ENCODE results near the gene RHBDL2. TPM values are rescaled to one million over a fixed set of nuclear protein-coding genes. Genes with fewer than 3 reads are reported as not detected.
"Not testable (repeated sequence)": the region's sequence is repeated elsewhere in the genome, so short reads cannot be mapped to it uniquely, and the experiment has no call there.

RHBDL2 gene
- 9.4 and 10.9 TPM in 2 replicates for total RNA-seq (2022)
- Bru-seq, nascent RNA, result percentile 54 among the genes with signal in this experiment
- BruChase-seq, experiment 1, labeled RNA remaining after a 6-hour chase, result percentile 52 among the genes with signal in this experiment
- BruChase-seq, experiment 2, labeled RNA remaining after a 2-hour chase, result percentile 53 among the genes with signal in this experiment
- long read RNA-seq, transcript RHBDL2-202 (8 exons, 1,837 nt), result major isoform, 15 of 20 reads
- long read RNA-seq, partial matches to known transcripts, result 2 of 20 reads
- long read RNA-seq, other reads (novel, unspliced or antisense), result 3 of 20 reads

GRCh38 chr1:38941527-38942019 lies at the start of gene RHBDL2:
TSS of gene RHBDL2 (minus strand) at chr1:38941830. CDS start at chr1:38919212, 22,618 bp downstream.
- H3K27me3 Mint-ChIP-seq (ENCODE audit: unreplicated experiment), result no peaks in the 10 kb centered on the region
- peak; percentile 65 for DNase-seq
- H3K27ac Mint-ChIP-seq (ENCODE audit: unreplicated experiment), result peak within 1 kb of the TSS; percentile 34
- no TSS peak for BruUV-seq (replicated peaks)
- CTCF ChIA-PET, result no interaction called here
- TF ChIP-seq CTCF (IDR thresholded peaks at IDR 0.05; ENCODE audit: unreplicated experiment), result no peak
- peaks cover 15% of the 10 kb centered on the region for H3K36me3 Mint-ChIP-seq (ENCODE audit: insufficient read depth, unreplicated experiment)
- peak within 1 kb of the TSS; percentile 91 for H3K4me3 Mint-ChIP-seq (ENCODE audit: low read depth, unreplicated experiment)
- H3K4me1 Mint-ChIP-seq (ENCODE audit: low read depth, unreplicated experiment), result peaks cover 33% of the 10 kb centered on the region
- H3K9me3 Mint-ChIP-seq (ENCODE audit: low read depth, unreplicated experiment), result no peaks in the 10 kb centered on the region
- intact Hi-C loops (cut with micrococcal nuclease; ENCODE audit: unreplicated experiment), result loop anchor here (5.0 kb wide), 1 partner anchor 51 kb away; the partner anchor contains the start of gene AKIRIN1

- DNase-seq, result peak; percentile 100
- BruUV-seq (replicated peaks), result no TSS peak
- Mint-ChIP-seq H3K27me3 (ENCODE audit: unreplicated experiment) (no peaks in the 10 kb centered on the region), H3K4me3 (ENCODE audit: low read depth, unreplicated experiment) (peak within 1 kb of the TSS; percentile 77), H3K9me3 (ENCODE audit: low read depth, unreplicated experiment) (no peaks in the 10 kb centered on the region), H3K4me1 (ENCODE audit: low read depth, unreplicated experiment) (peaks cover 42% of the 10 kb centered on the region), H3K27ac (ENCODE audit: unreplicated experiment) (peak within 1 kb of the TSS; percentile 87), H3K36me3 (ENCODE audit: insufficient read depth, unreplicated experiment) (peaks cover 52% of the 10 kb centered on the region)
- intact Hi-C loops (cut with micrococcal nuclease; ENCODE audit: unreplicated experiment), result loop anchor here (5.0 kb wide), 2 partner anchors 49 to 119 kb away; partner anchors contain the start of genes MYCBP and RHBDL2
- CTCF ChIA-PET, result no interaction called here
- TF ChIP-seq CTCF (IDR thresholded peaks at IDR 0.05; ENCODE audit: unreplicated experiment), result no peak
Measured at GRCh38 chr1:38990738-38991637, 49.4 kb upstream of the RHBDL2 start, which contains the start of gene AKIRIN1. TSS of gene AKIRIN1 (plus strand) at chr1:38991276. CDS start at chr1:38991381, 105 bp downstream.

GRCh38 chr1:38990386-38990737 lies 48.7 kb upstream of the RHBDL2 start:
- intact Hi-C loops (cut with micrococcal nuclease; ENCODE audit: unreplicated experiment), result loop anchor here (5.0 kb wide), 2 partner anchors 48 to 118 kb away; partner anchors contain the start of genes MYCBP and RHBDL2
- no peaks in the 10 kb centered on the region for H3K9me3 Mint-ChIP-seq (ENCODE audit: low read depth, unreplicated experiment)
- H3K4me3 Mint-ChIP-seq (ENCODE audit: low read depth, unreplicated experiment), result peak overlapping the region; percentile 77
- H3K27ac Mint-ChIP-seq (ENCODE audit: unreplicated experiment), result peak overlapping the region; percentile 63
- CTCF ChIA-PET, result no interaction called here
- TF ChIP-seq CTCF (IDR thresholded peaks at IDR 0.05; ENCODE audit: unreplicated experiment), result no peak
- H3K4me1 Mint-ChIP-seq (ENCODE audit: low read depth, unreplicated experiment), result peaks cover 48% of the 10 kb centered on the region
- no TSS peak for BruUV-seq (replicated peaks)
- H3K27me3 Mint-ChIP-seq (ENCODE audit: unreplicated experiment), result no peaks in the 10 kb centered on the region
- peaks cover 48% of the 10 kb centered on the region for H3K36me3 Mint-ChIP-seq (ENCODE audit: insufficient read depth, unreplicated experiment)
- no peak for DNase-seq

GRCh38 chr1:38989979-38990378 lies 48.3 kb upstream of the RHBDL2 start:
- H3K4me3 Mint-ChIP-seq (ENCODE audit: low read depth, unreplicated experiment), result peak overlapping the region; percentile 77
- TF ChIP-seq CTCF (IDR thresholded peaks at IDR 0.05; ENCODE audit: unreplicated experiment), result no peak
- peaks cover 47% of the 10 kb centered on the region for H3K4me1 Mint-ChIP-seq (ENCODE audit: low read depth, unreplicated experiment)
- no peaks in the 10 kb centered on the region for H3K27me3 Mint-ChIP-seq (ENCODE audit: unreplicated experiment)
- DNase-seq, result no peak
- peak overlapping the region; percentile 63 for H3K27ac Mint-ChIP-seq (ENCODE audit: unreplicated experiment)
- no peaks in the 10 kb centered on the region for H3K9me3 Mint-ChIP-seq (ENCODE audit: low read depth, unreplicated experiment)
- peaks cover 45% of the 10 kb centered on the region for H3K36me3 Mint-ChIP-seq (ENCODE audit: insufficient read depth, unreplicated experiment)
- CTCF ChIA-PET, result no interaction called here
- intact Hi-C loops (cut with micrococcal nuclease; ENCODE audit: unreplicated experiment), result loop anchor here (5.0 kb wide), 2 partner anchors 48 to 118 kb away; partner anchors contain the start of genes MYCBP and RHBDL2
- BruUV-seq (replicated peaks), result no TSS peak

GRCh38 chr1:38979380-38979779 lies 37.8 kb upstream of the RHBDL2 start:
- CTCF ChIA-PET; H3K27me3 Mint-ChIP-seq (ENCODE audit: unreplicated experiment); H3K9me3 Mint-ChIP-seq (ENCODE audit: low read depth, unreplicated experiment); H3K27ac Mint-ChIP-seq (ENCODE audit: unreplicated experiment); H3K36me3 Mint-ChIP-seq (ENCODE audit: insufficient read depth, unreplicated experiment); H3K4me1 Mint-ChIP-seq (ENCODE audit: low read depth, unreplicated experiment); BruUV-seq (replicated peaks); intact Hi-C loops (cut with micrococcal nuclease; ENCODE audit: unreplicated experiment); H3K4me3 Mint-ChIP-seq (ENCODE audit: low read depth, unreplicated experiment); DNase-seq: not testable (repeated sequence)

GRCh38 chr1:38978245-38978542 lies 36.6 kb upstream of the RHBDL2 start:
- H3K27ac Mint-ChIP-seq (ENCODE audit: unreplicated experiment); H3K36me3 Mint-ChIP-seq (ENCODE audit: insufficient read depth, unreplicated experiment); intact Hi-C loops (cut with micrococcal nuclease; ENCODE audit: unreplicated experiment); BruUV-seq (replicated peaks); DNase-seq; H3K4me3 Mint-ChIP-seq (ENCODE audit: low read depth, unreplicated experiment); H3K4me1 Mint-ChIP-seq (ENCODE audit: low read depth, unreplicated experiment); H3K9me3 Mint-ChIP-seq (ENCODE audit: low read depth, unreplicated experiment); H3K27me3 Mint-ChIP-seq (ENCODE audit: unreplicated experiment); CTCF ChIA-PET: not testable (repeated sequence)
